HG02852 (cell line): Measurements from ENCODE around the gene RPRD2.
A peak's percentile ranks its signal among the peaks of the same experiment; 100 is the strongest.

Source experiments
- ATAC-seq: cut with Tn5 transposase; IDR thresholded peaks from one replicate; pipeline ENCODE4 v1.9.1; 2021; ENCODE audit warnings: mild to moderate bottlenecking, moderate library complexity; ENCODE audit not compliant: unreplicated experiment

Gene RPRD2

DNA sequence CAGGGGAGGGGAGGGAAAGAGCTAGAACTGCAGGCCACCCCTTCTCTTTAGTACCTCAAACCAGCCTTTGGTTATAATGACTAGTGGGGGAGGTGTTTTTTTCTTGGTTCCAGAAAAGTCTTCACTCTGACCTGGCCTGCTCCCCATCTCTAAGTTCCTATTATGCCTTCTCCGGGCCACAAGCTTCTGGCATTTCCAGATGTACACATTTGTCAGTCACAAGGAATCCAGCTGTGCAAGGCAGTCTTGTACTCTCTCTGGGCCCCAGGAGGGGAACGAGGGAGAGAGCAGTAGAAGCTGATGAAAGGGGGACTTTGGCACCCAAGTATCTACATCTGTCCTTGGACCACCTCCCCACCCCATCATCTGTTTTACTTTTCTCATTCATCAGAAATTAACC lies 148.9 kb downstream of the RPRD2 start:
- no peak for ATAC-seq

DNA sequence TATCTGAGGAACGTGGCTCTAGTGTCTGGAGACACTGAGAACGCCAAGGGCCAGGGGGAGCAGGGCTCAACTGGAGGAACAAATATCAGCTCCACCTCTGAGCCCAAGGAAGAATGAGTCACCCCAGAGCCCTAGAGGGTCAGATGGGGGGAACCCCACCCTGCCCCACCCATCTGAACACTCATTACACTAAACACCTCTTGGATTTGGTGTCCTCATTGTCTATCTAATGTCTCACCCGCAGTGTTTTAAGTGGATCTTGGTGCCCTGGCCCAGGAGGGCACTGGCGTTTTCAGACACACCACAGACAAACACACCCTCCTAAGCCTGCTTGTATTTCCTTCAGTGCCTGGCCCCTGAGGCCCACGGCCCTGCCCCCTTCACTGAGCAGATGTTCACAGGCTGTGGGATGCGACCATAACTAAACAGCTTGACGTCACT lies 149.4 kb downstream of the RPRD2 start:
- ATAC-seq = no peak

DNA sequence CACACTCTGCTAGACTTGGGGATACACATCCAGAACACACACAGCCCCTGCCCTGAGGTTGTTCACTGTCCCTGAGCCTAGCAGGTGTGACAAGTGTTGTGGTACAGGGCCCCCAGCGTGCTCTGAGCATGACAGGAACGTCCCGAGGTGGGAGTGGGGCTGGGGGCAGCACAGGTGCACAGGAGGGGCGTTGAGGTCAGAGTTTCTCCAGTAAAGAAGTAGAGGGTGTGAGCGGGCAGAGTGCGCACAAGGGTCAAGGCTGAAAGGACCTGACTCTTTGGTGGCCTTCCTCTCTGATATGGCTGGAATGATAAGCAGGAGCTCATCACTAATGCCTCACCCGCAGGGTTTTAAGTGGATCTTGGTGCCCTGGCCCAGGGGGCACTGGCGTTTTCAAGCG lies 150.3 kb downstream of the RPRD2 start:
- ATAC-seq = no peak

DNA sequence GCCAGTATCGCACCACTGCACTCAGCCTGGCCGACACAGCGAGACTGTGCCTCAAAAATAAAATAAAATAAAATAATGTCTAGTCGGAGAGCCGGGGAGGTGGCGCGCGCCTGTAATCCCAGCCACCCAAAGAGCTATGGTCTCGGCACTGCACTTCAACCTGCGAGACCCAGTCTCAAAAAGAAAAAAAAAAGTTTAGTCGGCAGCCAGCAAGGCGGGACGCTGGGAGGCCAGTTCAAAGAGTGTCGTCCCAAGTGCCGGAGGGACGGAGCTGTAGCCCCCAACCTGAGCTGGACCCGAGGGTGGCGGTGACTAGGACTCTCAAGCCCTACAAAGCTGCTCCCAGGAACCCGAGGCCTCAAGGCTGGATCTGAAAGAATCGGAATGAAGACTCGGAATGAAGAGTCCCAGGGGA lies 151.0 kb downstream of the RPRD2 start:
- no peak for ATAC-seq

DNA sequence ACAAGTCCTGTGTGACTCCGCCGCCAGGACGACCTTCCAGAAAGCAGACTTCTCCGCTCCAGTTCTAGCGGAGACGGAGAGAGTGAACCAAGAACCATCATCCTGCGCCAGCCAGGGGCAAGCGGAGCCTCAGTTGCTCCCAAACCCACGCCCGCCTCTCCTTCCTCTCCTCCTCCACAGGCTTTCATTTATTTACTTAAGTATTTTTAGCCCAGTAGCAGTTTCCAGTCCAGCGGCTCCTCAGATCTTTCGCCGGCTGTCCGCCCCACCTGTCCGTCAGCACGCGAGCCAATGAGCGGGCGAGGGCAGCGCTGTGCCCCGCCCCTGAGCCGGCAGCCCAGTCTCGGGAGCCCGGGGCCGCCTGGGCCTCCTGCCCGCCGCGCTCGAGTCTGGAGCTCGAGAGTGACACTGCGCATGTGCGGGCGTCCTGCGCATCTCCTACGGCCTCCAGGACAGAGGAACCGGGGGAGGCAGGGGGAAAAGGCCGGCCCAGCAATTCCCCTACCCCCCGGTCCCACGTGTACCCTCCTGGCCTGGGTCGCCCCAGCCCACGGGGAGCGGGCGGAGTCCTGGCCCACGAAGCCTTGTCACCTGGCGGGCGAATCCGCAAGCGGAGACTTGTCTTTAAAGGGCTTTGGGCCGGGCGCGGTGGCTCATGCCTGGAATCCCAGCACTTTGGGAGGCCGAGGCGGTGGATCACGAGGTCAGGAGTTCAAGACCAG lies 151.5 kb downstream of the RPRD2 start, which contains the start of gene FALEC:
Gene FALEC, plus strand, starts transcription at position 425 of the 722 bp plus-strand sequence.
- ATAC-seq = peak; percentile 96

DNA sequence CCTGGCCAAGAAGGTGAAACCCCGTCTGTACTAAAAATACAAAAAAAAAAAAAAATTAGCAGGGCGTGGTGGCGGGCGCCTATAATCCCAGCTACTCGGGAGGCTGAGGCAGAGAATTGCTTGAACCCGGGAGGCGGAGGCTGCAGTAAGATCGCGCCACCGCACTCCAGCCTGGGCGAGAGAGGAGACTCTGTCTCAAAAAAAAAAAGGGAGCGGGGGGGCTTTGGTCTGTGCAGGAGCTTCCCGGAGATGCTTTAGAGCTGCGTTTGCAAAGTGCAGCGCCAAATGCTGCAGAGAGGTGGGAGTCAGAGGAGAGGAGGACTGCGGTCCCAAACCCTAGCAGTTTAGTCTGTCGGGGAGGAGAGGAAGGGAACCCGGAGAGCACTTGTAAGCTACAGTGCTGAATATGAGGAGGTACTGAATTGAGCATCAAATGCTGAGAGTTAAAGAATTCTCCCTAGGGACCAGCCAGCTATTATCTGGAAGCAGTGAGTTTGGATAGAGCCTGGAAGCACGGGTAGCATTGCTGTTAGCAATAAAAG lies 152.2 kb downstream of the RPRD2 start:
- ATAC-seq = no peak

DNA sequence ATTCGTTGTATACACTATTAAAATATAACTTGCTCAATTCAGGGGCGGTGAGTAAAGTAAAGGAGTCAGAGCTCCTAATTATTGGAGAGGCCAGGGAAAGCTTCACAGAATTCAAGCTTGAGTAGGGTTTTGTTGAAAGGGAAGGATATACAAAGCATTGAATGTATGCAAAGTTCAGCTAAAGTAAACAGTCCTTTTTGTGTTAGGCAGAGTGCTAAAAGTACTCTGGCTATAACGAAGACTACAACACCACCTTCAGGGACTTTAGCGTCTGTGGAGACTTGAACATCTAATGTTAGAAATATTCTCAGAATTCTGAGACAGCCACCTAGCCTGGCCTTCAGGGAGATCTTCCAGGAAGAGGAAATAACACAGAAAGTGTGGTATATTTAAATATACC lies 152.7 kb downstream of the RPRD2 start:
- ATAC-seq = no peak

DNA sequence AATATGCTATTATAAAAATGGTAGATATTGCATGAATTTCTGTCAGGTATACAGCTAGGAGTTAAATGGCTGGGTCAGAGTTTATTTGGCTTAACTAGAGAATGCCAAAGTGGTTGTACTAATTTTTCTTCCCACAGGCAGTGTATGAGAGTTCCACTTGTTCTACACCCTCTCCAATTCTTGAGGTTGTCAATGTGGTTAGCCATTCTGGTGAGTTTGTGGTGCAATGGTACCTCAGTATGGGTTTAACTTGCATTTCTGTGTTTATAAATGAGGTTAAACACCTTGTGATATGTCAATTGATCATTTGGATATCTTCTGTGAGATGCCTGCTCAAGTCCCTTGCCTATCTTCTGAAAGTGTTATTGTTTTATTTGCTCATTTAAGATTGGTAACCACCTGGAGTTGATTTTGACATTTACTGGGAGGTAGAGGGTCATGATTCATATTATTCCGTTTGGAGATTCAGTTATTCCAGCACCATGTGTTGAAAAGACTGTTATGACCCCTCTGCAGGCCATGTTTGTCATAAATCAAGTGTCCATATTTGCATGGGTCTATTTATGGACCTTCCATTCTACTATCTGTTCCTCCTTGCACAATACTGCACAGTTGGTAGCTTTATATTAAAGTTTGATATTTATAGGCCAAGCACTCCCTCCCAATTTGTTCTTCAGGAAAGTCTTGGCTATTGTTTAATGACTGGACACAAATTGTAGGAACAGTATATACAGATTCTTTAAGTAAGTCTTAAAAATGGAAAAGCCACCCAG lies 157.4 kb downstream of the RPRD2 start:
- ATAC-seq = no peak

DNA sequence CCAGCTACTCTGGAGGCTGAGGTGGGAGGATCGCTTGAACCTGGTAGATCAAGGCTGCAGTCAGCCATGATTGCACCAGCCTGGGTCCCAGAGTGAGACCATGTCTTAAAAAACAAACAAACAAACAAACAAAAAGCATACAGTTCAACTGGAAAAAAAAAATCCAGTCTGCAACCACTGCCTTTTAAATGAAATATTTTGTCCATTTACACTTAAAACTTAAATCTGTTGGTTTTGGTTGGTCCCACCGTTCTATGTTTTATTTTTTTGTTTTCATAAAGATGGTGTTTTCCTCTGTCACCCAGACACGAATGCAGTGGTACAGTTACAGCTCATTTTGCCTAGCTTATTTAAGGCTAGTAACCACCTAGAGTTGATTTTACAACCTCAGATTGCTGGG lies 161.4 kb downstream of the RPRD2 start:
- no peak for ATAC-seq
